Muscle of leg (tissue), 9 donors: Measurements from ENCODE around the gene GCNT3. TPM values are rescaled to one million over a fixed set of nuclear protein-coding genes. Genes with fewer than 3 reads are reported as not detected.

ENCODE experiments used
- polyA plus RNA-seq, 8 donors: library from polyadenylated mRNA; unstranded; fragments of 120-200 nt; gene quantifications; one replicate each; pipeline versions ENCODE4 v1.2.1 to v1.2.3, GENCODE V29; 2013; ENCODE audit warnings: inconsistent platforms in 1 of 8, low replicate concordance in 1 of 8; ENCODE audit not compliant: insufficient read length in 8 of 8, insufficient read depth in 1 of 8
- total RNA-seq: library from RNA; stranded (reverse); fragments of 120-200 nt; gene quantifications from one replicate; pipeline ENCODE4 v1.2.4, GENCODE V29; 2013

GCNT3 gene
- total and polyA plus RNA-seq, 9 donors = under 0.01 to 1.3 (median 0.24) TPM

Other genes with a start within 250 kb of the GCNT3 start
- gene MYO1E, start 238.9 kb upstream of the GCNT3 start, total RNA-seq = 36.2 TPM
- gene MYO1E, start 238.9 kb upstream of the GCNT3 start, polyA plus RNA-seq = 10 to 100 TPM; 30.2 to 44.0 (median 35.6) TPM
- 0.35 TPM for gene FAM81A, start 173.6 kb upstream of the GCNT3 start, total RNA-seq
- 1 to 10 TPM in 5 of 8 donors, under 1 TPM in 3; 0.67 to 1.6 (median 1.1) TPM for gene FAM81A, start 173.6 kb upstream of the GCNT3 start, polyA plus RNA-seq
- 79.1 TPM for gene GTF2A2, start 45.7 kb downstream of the GCNT3 start, total RNA-seq
- 100 to 1,000 TPM in 7 of 8 donors, 10 to 100 TPM in 1; 90.7 to 123 (median 115) TPM for gene GTF2A2, start 45.7 kb downstream of the GCNT3 start, polyA plus RNA-seq
- 59.5 TPM for gene BNIP2, start 77.5 kb downstream of the GCNT3 start, total RNA-seq
- 10 to 100 TPM; 30.4 to 59.8 (median 44.5) TPM for gene BNIP2, start 77.5 kb downstream of the GCNT3 start, polyA plus RNA-seq